Mucosa of gallbladder (tissue), 1 donor: ENCODE results near the gene SLC26A8. TPM values are rescaled to one million over a fixed set of nuclear protein-coding genes. Genes with fewer than 3 reads are reported as not detected.
"Not testable (repeated sequence)": the region's sequence is repeated elsewhere in the genome, so short reads cannot be mapped to it uniquely, and the experiment has no call there.

Source experiments
- DNase-seq: peaks from one replicate; pipeline ENCODE4 v3.0.0-alpha.2; 2020; ENCODE audit warnings: low spot score
- total RNA-seq: library from RNA; stranded (reverse); gene quantifications from one replicate; pipeline ENCODE4 v1.2.1, GENCODE V29; 2021
- donor health status: DM: no; HTN: no; CAD: no.

Gene SLC26A8
- total RNA-seq, 1 donor from 2014 or later: not detected

DNA sequence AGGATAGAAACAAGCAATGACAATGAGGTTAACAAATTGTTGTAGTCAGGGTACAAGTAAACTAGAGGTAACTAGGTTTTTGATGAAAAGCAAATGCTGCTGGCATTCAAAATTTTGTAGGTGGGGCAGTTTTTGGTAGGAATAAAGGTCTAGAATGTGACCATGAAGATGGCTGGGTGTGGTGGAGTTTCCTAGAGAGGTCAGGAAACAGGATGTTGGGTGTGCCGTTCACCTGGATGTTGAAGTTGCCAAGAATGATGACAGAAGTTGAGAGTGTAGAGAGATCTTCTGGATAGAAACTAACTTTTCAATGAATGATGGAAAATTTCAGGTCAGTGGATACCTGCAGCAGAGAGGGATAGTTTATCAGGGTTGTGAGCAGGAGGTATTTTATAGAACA lies 25.9 kb upstream of the SLC26A8 start:
- DNase-seq: no peak

DNA sequence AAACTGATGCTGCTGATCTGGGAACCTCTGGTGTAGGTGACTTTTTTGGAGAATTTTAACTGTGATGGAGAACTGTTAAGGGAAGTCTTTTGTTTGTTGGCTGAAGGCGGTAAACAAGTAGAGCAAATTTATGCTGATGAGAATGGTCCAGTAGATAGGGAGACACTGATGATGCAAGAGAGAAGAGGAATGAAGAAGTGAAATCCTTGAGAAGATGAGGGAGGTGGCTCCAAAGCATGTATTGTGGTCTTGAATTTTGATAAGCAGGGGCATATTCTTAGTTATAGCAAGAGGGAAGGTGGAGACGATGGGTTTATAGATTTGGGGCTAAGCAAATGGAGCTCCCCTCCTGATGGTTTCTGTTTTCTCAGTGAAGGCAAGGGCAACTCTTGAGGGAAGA lies 25.1 kb upstream of the SLC26A8 start:
- DNase-seq: no peak

DNA sequence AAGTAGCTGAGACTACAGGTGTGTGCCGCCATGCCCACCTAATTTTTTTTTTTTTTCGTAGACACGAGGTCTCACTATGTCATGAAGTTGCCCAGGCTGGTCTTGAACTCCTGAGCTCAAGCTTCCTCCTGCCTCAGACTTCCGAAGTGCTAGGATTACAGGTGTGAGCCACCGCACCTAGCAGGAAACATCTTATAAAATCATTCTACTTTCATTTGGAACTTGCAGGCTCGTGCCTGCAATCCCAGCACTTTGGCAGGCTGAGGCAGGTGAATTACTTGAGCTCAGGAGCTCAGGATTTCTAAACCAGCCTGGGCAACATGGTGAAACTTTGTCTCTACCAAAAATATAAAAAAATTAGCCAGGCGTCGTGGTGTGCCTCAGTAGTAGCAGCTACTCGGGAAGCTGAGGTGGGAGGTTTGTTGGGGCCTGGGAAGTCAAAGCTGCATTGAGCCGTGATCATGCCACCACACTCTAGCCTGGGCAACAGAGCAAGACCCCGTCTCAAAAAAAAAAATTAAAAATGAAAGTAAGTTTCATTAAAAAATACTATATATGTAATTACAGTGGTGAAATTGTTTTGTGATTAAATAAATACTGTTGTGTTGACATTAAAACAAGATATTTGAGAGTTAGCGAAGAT lies 18.3 kb upstream of the SLC26A8 start:
- DNase-seq: no peak

DNA sequence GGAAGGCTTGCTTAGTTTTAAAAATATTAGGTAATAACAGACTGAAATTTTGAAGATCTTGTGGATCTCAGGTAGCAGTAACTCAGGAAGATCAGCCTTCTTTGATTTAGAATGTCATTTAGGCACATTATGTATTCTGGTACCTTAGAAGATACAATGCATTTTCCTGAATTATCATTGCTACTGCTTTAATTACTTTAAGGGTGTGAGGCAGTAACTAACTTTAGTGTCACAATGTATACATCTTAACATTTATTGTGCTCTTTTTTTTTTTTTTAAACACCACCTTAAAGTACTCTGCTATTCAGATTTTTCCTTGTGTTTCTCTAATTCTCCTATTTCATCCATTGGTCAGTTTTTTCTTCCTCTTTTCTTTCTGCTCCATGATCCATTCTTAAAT lies 16.5 kb upstream of the SLC26A8 start:
- no peak for DNase-seq

DNA sequence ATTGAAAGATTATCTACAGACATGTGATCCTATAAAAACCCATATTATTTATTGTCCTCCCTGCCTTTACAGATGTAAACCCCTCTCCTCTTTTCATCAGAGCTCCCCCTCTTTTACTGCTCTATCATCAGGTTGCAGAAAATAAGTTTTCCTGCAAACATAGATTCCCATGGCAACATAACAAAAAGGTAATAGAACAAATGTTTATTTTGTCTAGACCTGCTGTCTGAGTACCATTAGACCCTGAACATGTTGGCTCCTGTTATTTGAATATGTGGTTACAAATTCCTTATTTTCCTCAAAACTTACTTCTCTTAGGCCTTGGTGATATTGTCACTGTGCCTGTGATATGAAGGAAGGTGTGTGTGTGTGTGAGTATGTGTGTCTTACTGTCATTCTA lies 14.7 kb upstream of the SLC26A8 start:
- DNase-seq: no peak

DNA sequence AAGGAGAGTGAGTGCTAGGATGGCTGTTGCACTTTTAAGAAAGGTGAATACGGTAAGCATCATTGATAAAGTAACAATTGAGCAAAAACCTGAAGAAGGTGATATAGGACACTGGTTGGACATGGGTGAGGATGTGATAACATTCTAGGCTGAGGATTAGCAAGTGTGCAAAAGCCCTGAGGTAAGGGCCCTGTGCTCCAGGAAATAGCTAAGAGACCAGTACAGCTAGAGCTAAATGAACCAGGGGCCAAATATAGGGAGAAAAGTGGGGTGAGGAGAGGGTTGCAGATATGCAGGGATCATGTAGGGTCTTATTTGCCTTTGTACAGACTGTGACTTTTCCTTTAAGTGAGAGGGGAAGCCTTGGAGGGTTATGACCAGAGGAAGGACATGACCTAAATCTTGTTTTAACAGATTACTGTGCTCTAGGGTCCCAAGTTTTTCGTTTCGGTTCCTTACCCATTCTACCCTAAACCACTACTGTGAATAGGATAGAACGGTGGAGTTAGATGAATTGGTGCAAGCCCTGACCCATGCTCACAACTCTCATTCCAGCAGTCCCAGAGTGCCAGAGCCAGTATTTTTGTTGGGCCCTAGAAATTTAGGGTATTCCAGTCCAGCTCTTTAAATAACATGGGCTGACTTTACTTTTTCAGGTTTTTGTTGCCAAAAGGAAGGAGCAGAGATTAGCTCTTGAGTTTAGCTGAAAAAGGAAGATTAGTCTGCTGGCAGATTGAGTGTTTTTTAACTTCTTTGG lies 13.9 kb upstream of the SLC26A8 start:
- DNase-seq: no peak

DNA sequence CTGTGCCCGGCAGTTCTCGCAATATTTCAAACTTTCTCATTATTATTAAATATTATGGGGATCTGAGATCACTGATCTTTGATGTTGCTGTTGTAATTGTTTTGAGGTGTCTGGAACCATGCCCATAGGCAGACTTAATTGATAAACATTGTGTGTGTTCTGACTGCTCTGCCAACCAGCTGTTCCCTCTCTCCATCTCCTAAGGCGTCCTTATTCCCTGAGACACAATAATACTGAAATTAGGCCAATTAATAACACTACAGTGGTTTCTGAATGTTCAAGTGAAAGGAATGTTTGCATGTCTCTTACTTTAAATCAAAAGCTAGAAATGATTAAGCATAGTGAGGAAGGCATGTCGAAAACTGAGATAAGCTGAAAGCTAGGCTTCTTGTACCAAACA lies 10.8 kb upstream of the SLC26A8 start:
- no peak for DNase-seq

DNA sequence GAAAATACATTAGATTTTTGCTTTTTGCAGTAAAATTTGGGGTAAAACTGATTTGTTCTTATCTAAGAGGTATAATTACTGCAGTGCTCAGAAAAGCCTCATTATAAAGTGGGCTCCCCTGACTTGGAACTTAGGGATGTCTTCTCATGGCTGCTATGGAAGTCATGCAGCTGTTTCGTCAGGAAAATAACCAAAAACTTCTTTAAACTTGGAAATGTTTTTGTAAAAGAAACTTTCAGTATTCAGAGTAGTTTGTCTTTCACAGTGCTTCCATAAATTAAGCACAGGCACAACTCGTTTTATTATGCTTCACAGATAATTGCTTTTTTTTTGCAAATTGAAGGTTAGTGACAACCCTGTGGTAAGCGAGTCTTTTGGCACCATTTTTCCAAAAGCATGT lies 10.0 kb upstream of the SLC26A8 start:
- DNase-seq: no peak

DNA sequence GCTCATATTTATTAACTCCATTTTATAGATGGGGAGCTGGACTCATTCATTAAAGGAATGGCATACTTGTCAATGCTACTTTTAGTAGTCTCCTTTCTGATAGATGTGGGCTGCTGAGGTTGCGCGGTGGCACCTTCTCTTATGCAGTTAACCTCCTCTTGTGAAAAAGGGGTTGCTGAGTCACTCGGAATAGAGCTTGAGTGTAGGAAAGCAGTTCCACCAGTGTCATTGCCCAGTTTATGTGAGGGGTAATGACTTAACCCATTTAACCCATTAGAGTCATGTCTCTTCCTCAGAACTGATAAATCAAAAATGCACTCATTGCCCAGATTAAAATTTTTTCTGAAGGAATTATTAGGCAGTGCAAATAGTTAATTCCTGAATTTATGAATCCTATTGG lies 9.5 kb upstream of the SLC26A8 start:
- DNase-seq: no peak

DNA sequence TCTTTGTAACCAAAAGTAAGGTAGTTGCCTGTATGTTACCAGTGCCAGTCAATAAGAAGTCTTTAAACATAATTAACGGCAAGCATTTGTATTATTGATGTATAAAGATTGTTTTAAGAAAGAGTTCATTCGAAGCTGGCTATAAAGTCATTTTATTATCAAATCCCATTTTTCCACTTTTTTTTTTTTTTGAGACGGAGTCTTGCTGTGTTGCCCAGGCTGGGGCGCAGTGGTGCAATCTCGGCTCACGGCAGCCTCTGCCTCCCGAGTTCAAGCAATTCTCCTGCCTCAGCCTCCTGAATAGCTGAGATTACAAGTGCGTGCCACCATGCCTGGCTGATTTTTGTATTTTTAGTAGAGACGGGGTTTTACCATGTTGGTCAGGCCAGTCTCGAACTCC lies 8.7 kb upstream of the SLC26A8 start:
- not testable (repeated sequence) for DNase-seq

DNA sequence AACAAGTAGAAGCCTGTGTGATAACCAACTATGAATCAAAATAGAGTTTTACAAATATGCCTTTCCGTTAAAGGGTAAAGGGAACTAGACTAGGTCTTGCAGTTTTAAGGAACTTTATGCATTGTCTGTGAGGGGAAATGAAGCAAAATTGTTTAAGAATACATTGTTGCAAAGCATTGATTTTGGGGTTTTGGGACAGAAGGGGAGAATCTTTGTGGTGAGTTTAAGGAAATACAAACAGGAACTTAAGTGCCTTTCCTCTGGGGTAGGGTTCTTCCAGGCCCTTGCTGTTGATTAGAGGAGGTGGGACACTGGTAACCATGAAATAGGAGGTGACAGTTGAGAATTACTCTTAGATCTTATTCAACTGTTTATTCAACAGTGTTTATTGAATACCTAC lies 7.8 kb upstream of the SLC26A8 start:
- no peak for DNase-seq

DNA sequence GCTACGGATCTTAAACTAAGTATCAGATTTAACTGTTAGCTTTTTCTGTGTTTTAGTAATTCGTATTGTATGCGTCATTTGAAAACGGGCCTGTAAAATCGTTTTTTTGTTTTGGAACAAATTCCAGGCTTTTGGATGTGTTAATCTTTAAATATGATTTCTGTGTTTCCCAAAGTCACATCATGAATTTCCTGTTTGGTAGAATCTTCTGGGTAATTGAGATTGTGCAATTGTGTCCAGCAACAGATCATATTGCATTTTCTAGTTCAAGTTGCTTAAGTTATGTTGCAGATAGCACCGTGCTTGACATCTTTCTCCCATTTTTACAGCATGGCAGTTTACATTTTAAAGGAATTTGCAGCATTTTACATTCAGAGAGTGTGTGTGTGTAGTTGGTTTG lies 5.0 kb upstream of the SLC26A8 start:
- DNase-seq: no peak

DNA sequence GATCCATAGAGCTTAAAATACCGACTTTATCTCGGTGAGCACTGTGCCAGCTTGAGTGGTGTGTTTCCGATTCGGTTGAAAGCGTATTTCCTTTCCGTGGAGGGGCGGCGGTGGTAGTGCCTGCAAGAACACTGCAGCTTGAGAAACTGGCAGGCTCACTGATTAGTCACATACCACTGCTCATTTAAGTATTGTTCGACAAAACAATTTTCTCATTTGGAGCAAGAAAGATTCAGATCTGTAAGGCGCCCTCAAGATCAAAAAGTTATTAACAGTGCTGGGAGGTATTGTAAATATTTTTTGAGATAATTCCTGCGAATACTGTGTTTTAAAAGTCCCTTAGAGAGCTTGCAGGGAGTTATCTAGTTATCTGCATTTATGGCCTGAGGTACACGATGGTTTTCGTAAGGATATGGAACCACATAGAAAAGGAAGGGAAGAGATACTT lies 4.5 kb upstream of the SLC26A8 start:
- DNase-seq: peak; percentile 69

DNA sequence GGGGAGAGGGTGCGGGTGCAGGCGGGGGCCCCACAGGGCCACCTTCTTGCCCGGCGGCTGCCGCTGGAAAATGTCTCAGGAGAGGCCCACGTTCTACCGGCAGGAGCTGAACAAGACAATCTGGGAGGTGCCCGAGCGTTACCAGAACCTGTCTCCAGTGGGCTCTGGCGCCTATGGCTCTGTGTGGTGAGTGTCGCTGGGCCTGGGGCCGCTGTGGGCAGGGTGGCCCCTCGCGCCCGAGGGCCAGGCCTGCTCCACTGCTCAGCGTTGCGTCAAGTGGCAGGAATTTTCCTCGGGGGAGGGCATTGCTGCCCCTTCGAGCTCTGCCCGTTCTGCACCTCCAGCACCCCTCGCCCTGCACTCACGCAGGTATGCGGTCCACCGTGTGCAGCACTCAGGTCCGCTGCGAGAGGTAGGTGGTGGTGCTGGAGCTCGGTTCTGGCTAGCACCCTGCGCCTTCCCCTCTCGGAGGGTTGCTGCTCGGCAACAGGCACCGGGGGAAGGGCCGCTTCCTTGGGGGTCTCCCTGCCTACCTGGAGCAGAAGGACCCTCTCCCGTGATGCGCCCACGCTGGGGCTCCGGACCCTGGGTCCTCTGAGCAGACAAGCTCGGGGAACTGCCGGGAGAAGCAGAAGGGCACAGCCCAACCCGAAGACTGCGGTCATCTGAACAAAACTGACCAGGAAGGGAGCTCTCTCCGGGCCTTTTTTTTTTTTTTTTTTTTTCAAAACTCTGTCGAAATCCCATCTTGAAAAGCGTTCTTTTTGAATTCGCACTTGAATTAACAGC lies 3.8 kb upstream of the SLC26A8 start:
- peak; percentile 25 for DNase-seq

DNA sequence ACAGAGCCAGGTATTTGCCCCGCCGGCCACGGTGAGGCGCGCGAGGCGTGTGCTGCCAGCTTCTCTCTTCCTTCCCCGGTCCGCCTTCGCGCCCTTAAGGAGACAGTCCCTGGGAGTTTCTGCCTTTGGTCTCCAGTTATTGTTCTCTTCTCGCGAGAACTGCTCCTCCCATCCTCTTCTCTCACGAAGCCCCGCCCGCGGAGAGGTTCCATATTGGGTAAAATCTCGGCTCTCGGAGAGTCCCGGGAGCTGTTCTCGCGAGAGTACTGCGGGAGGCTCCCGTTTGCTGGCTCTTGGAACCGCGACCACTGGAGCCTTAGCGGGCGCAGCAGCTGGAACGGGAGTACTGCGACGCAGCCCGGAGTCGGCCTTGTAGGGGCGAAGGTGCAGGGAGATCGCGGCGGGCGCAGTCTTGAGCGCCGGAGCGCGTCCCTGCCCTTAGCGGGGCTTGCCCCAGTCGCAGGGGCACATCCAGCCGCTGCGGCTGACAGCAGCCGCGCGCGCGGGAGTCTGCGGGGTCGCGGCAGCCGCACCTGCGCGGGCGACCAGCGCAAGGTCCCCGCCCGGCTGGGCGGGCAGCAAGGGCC lies 3.2 kb upstream of the SLC26A8 start, which contains the start of gene MAPK14:
Gene MAPK14, plus strand, starts transcription at position 308 of the 587 bp plus-strand sequence. CDS start 350 bp downstream, outside the sequence.
- peak; percentile 100 for DNase-seq

DNA sequence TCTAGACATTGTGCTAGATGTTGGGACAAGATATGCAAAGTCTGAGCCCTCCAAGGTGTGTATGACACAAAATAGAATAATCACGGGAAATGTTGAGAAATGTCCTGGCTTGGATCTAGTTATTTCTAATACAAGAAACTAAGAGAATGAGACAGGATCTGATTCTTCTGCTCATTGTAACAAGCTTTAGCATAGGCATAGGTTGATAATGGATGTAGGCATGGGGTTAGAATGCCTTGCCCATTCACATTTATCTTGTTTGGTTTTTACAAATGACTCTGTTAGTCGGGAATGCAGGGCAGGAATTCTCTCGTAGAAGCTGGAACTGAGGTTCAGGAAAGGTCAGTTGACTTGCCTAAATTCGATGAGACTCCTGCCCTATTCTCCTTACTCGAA lies 1.5 kb upstream of the SLC26A8 start:
- no peak for DNase-seq

DNA sequence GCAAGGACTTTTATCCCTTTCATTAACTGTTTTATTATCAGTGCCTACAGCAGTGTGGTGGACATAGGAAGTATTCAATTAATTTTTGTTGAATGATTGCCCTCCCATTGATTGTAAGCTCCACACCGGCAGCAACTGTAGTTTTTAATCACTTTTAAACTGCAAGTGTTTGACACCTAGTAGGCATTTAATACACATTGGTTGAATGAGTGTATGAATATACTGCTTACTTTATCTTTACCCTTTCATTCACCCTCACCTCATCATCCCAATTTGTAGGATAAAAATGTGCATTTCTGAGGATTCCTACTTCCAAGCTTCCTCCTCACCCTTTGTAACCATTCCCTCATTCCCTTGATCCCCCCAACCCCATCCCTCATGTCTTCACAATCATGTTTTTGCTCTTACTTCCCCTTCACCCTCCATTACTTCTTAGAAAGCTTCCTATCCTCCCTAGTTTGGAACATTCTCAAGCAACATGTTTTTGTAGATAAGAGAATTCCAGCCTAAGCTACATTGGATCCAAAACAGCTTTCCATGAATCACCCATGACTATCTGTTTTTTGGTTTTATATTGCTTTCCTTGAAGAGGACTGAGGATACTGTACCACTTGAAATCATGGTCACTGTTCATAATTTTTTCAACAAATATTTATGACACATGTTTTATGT lies 955 bp upstream of the SLC26A8 start:
- no peak for DNase-seq

DNA sequence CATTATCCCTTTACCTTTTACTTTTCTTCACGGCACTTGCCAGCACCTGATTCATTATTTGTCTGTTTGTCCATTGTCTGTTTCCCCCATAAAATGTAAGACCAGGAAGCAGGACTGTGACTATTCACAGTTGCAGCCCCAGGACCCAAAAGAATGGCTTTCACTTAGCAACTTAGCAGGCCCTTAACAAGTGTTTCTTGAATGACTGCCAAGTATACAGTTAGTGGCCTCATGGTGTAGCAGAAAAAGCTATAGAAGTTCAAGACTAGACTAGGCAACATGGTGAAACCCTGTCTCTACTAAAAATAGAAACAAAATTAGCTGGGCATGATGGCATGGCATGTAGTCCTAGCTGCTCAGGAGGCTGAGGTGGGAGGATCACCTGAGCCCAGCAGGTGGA lies 4.3 kb downstream of the SLC26A8 start:
- no peak for DNase-seq

DNA sequence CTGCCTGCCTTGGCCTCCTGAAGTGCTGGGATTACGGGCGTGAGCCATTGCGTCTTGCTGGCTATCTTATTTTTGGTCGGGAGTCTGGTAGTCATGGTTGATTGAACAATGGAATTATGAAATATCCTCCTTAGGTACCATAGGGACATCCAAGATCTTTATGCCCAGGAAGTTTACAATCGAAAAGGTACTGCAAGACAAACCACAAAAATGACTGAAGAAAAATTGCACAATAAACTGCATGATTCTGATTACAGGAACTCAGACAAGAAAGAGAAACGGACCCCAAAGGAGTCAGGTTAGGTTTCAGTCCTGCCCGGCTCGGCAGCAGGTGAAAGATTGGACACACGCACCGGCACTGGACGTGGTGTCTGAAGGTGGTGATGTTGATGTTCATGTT lies 5.3 kb downstream of the SLC26A8 start:
- DNase-seq: no peak

DNA sequence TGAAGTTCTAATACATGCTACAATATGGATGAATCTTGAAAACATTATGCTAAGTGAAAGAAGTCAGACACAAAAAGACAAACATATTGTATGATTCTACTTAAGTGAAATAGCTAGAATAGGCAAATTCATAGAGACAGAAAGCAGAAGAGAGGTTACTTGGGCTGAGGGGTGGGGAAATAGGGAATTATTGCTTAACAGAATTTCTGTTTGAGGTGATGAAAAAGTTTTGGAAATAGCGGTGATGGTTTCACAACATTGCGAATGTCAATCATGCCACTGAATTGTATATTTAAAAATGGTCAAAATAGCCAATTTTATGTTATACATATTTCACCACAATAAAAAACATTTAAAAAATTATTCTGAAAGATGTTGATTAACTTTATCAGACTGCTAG lies 6.1 kb downstream of the SLC26A8 start:
- DNase-seq: no peak

DNA sequence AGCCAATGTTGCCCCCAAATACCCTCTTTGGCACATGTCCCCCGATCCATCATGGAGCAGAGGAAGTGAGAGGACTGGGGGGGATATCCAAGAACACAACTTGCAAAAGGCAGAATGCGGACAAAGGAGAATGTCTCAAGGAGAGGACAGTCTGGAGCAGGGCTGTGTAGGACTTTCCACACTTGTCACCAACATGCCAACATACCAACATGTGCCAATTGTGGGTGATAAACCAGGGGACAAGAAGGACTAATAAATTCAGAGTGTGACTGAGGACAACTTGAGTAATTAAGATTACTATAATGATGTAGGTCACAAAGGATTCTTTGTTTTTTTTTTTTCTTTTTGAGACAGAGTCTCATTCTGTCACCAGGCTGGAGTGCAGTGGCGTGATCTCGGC lies 8.8 kb downstream of the SLC26A8 start:
- DNase-seq: no peak

DNA sequence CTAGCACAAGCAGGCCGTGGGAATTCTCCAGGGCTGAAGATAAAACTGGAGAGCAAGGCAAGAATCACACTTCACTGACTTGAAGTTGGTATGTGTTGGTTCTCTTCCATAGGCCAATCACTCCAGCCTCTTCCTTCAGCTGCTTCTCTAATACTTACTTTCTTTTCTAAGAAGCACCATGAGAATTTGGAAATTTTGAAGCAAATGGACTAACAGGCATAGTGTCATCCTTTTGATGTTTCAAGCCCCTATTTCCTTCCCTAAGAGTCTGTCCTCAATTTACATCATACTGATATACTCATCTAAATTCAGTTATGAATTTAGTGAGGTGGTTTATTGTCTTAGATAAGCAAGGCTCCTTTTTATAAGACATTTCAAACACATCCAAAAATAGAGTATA lies 24.0 kb downstream of the SLC26A8 start:
- no peak for DNase-seq
